ENCODE data around the gene TAP1.

Gene TAP1

DNA sequence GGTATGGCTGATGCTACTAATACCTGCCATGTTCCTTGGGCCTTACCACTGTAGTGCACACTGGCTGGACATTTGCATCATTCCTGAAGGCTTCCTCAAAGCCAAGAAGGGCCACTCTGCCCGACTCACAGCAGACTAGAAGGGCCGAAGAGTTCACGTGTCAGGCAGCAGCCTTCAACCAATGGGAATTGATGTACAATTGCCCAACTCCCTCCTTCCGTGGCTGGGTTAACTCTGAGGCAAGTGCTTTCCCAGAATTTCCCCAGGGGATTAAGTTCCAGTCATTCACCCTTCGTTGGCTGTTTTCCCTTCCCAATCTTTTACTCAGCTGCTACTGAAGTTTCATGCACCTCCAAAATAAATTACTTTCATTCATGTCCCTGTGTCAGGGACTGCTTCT is 30.3 kb upstream of the TAP1 start:
- H3K27ac ChIP-seq (ENCODE audit: extremely low read depth, low read depth, low read length), result no peak overlapping the region
- TF ChIP-seq MEIS1 (CRISPR knock-in tag; IDR thresholded peaks at IDR 0.05; ENCODE audit: borderline replicate concordance) (no peak), ZNF76 (tag by site-specific recombination; IDR thresholded peaks at IDR 0.05; ENCODE audit: borderline replicate concordance, low read depth) (no peak), ZNF433 (tag by site-specific recombination; IDR thresholded peaks at IDR 0.05; ENCODE audit: low read depth) (no peak), PRDM1 (tag by site-specific recombination; IDR thresholded peaks at IDR 0.05) (peak; percentile 45), ZNF658 (tag by site-specific recombination; IDR thresholded peaks at IDR 0.05) (no peak), ZNF660 (tag by site-specific recombination; IDR thresholded peaks at IDR 0.05) (no peak), SP2 (tag by site-specific recombination; IDR thresholded peaks at IDR 0.05) (0 out of 2 replicates have a peak, but pooled peaks have one; percentile 11), ZNF132 (tag by site-specific recombination; IDR thresholded peaks at IDR 0.05; ENCODE audit: borderline replicate concordance) (no peak), ZNF112 (tag by site-specific recombination; IDR thresholded peaks at IDR 0.05) (no peak)
- TF ChIP-seq, protein P1, sequence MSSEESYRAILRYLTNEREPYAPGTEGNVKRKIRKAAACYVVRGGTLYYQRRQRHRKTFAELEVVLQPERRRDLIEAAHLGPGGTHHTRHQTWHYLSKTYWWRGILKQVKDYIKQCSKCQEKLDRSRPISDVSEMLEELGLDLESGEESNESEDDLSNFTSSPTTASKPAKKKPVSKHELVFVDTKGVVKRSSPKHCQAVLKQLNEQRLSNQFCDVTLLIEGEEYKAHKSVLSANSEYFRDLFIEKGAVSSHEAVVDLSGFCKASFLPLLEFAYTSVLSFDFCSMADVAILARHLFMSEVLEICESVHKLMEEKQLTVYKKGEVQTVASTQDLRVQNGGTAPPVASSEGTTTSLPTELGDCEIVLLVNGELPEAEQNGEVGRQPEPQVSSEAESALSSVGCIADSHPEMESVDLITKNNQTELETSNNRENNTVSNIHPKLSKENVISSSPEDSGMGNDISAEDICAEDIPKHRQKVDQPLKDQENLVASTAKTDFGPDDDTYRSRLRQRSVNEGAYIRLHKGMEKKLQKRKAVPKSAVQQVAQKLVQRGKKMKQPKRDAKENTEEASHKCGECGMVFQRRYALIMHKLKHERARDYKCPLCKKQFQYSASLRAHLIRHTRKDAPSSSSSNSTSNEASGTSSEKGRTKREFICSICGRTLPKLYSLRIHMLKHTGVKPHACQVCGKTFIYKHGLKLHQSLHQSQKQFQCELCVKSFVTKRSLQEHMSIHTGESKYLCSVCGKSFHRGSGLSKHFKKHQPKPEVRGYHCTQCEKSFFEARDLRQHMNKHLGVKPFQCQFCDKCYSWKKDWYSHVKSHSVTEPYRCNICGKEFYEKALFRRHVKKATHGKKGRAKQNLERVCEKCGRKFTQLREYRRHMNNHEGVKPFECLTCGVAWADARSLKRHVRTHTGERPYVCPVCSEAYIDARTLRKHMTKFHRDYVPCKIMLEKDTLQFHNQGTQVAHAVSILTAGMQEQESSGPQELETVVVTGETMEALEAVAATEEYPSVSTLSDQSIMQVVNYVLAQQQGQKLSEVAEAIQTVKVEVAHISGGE (tag by site-specific recombination; conservative IDR thresholded peaks at IDR 0.05; ENCODE audit: low read depth), result no peak
- TF ChIP-seq, protein P2, sequence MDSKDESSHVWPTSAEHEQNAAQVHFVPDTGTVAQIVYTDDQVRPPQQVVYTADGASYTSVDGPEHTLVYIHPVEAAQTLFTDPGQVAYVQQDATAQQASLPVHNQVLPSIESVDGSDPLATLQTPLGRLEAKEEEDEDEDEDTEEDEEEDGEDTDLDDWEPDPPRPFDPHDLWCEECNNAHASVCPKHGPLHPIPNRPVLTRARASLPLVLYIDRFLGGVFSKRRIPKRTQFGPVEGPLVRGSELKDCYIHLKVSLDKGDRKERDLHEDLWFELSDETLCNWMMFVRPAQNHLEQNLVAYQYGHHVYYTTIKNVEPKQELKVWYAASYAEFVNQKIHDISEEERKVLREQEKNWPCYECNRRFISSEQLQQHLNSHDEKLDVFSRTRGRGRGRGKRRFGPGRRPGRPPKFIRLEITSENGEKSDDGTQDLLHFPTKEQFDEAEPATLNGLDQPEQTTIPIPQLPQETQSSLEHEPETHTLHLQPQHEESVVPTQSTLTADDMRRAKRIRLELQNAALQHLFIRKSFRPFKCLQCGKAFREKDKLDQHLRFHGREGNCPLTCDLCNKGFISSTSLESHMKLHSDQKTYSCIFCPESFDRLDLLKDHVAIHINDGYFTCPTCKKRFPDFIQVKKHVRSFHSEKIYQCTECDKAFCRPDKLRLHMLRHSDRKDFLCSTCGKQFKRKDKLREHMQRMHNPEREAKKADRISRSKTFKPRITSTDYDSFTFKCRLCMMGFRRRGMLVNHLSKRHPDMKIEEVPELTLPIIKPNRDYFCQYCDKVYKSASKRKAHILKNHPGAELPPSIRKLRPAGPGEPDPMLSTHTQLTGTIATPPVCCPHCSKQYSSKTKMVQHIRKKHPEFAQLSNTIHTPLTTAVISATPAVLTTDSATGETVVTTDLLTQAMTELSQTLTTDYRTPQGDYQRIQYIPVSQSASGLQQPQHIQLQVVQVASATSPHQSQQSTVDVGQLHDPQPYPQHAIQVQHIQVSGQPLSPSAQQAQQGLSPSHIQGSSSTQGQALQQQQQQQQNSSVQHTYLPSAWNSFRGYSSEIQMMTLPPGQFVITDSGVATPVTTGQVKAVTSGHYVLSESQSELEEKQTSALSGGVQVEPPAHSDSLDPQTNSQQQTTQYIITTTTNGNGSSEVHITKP (tag by site-specific recombination; IDR thresholded peaks at IDR 0.05), result peak; percentile 37; the same call in 1 of the 2 replicates
- POLR2A ChIA-PET, result interaction anchor here (1.3 to 2.1 kb wide), 2 partner anchors 11 to 88 kb away, joined by 5 to 10 read pairs; no protein-coding TSS in a partner anchor
- no peaks in the 10 kb centered on the region for H3K9me3 ChIP-seq (ENCODE audit: control insufficient read depth, insufficient read depth, low read depth, low read length)
- no peaks in the 10 kb centered on the region for H3K36me3 ChIP-seq (ENCODE audit: control insufficient read depth in 2 of 2, insufficient read depth in 1 of 2, low read length in 2 of 2)
- H3K4me3 ChIP-seq (ENCODE audit: low read depth, low read length), result no peak overlapping the region
- peaks cover 4% of the 10 kb centered on the region for H3K4me1 ChIP-seq (ENCODE audit: control insufficient read depth, insufficient read depth, low read length)
- CTCF ChIA-PET, result interaction anchor here (0.6 to 7.6 kb wide), 9 partner anchors 9 to 209 kb away, joined by 3 to 185 read pairs (median 4); no protein-coding TSS in a partner anchor

DNA sequence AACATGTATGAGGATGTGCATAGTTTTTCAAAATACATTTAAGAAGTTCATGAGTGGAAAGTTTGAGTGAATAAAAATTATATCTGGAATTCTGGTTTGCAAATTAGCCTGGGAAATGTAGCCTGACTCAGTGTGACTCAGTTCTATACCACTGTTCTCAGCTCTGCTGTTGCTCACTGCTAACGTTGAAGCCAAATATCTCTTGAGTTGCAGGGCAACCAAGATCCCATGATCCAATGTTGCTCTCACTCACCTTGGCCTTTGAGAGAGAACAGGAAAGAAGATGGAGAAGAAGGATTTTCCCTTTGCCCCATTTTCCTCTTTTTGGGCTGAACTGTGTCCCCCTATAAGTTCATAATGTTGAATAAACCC is 29.4 kb upstream of the TAP1 start:
- H3K4me1 ChIP-seq (ENCODE audit: control insufficient read depth, insufficient read depth, low read length), result peaks cover 4% of the 10 kb centered on the region
- POLR2A ChIA-PET, result interaction anchor here (1.3 to 2.1 kb wide), 2 partner anchors 12 to 89 kb away, joined by 5 to 10 read pairs; no protein-coding TSS in a partner anchor
- no peak overlapping the region for H3K4me3 ChIP-seq (ENCODE audit: low read depth, low read length)
- CTCF ChIA-PET, result interaction anchor here (0.6 to 7.6 kb wide), 12 partner anchors 8 to 118 kb away, joined by 3 to 185 read pairs (median 4); no protein-coding TSS in a partner anchor
- no peaks in the 10 kb centered on the region for H3K9me3 ChIP-seq (ENCODE audit: control insufficient read depth, insufficient read depth, low read depth, low read length)
- no peaks in the 10 kb centered on the region for H3K36me3 ChIP-seq (ENCODE audit: control insufficient read depth in 2 of 2, insufficient read depth in 1 of 2, low read length in 2 of 2)
- H3K27ac ChIP-seq (ENCODE audit: extremely low read depth, low read depth, low read length), result no peak overlapping the region
- TF ChIP-seq, protein P1 (tag by site-specific recombination; conservative IDR thresholded peaks at IDR 0.05; ENCODE audit: low read depth), result no peak
- TF ChIP-seq ZNF621 (tag by site-specific recombination; IDR thresholded peaks at IDR 0.05) (no peak), ZNF610 (tag by site-specific recombination; IDR thresholded peaks at IDR 0.05; ENCODE audit: borderline replicate concordance) (no peak), ZNF341 (tag by site-specific recombination; IDR thresholded peaks at IDR 0.05; ENCODE audit: low read depth) (no peak), ZNF785 (tag by site-specific recombination; IDR thresholded peaks at IDR 0.05) (no peak), EGR2 (tag by site-specific recombination; IDR thresholded peaks at IDR 0.05; ENCODE audit: low read depth) (no peak), ZNF600 (tag by site-specific recombination; IDR thresholded peaks at IDR 0.05) (no peak), ZNF670 (tag by site-specific recombination; IDR thresholded peaks at IDR 0.05; ENCODE audit: low read depth) (no peak)
- TF ChIP-seq, protein P3, sequence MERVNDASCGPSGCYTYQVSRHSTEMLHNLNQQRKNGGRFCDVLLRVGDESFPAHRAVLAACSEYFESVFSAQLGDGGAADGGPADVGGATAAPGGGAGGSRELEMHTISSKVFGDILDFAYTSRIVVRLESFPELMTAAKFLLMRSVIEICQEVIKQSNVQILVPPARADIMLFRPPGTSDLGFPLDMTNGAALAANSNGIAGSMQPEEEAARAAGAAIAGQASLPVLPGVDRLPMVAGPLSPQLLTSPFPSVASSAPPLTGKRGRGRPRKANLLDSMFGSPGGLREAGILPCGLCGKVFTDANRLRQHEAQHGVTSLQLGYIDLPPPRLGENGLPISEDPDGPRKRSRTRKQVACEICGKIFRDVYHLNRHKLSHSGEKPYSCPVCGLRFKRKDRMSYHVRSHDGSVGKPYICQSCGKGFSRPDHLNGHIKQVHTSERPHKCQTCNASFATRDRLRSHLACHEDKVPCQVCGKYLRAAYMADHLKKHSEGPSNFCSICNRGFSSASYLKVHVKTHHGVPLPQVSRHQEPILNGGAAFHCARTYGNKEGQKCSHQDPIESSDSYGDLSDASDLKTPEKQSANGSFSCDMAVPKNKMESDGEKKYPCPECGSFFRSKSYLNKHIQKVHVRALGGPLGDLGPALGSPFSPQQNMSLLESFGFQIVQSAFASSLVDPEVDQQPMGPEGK (tag by site-specific recombination; IDR thresholded peaks at IDR 0.05), result no peak
- TF ChIP-seq, protein P4, sequence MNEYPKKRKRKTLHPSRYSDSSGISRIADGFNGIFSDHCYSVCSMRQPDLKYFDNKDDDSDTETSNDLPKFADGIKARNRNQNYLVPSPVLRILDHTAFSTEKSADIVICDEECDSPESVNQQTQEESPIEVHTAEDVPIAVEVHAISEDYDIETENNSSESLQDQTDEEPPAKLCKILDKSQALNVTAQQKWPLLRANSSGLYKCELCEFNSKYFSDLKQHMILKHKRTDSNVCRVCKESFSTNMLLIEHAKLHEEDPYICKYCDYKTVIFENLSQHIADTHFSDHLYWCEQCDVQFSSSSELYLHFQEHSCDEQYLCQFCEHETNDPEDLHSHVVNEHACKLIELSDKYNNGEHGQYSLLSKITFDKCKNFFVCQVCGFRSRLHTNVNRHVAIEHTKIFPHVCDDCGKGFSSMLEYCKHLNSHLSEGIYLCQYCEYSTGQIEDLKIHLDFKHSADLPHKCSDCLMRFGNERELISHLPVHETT (tag by site-specific recombination; IDR thresholded peaks at IDR 0.05), result no peak
